Activated T-helper 9 cell treated with anti-CD3 and anti-CD28 coated beads, Interleukin-2, amount 50 U/mL, for 16 hours (primary cell): ENCODE results near the gene IFT122.

Experiments
- DNase-seq: peaks from one replicate; pipeline ENCODE4 v3.0.0-alpha.2; 2020; ENCODE audit warnings: low read depth

The IFT122 gene

GRCh38 chr3:129416415-129416814 lies 23.6 kb upstream of the IFT122 start:
- no peak for DNase-seq

- no peak for DNase-seq
These were observed 22.7 kb upstream of the IFT122 start for GRCh38 chr3:129417326-129417725.

- DNase-seq = no peak
These were observed 21.7 kb upstream of the IFT122 start for GRCh38 chr3:129418041-129418973.

- DNase-seq = no peak
These were observed 20.5 kb upstream of the IFT122 start for GRCh38 chr3:129419476-129419875.

GRCh38 chr3:129421236-129421883 lies 18.7 kb upstream of the IFT122 start:
- DNase-seq = no peak

- no peak for DNase-seq
These were observed 17.9 kb upstream of the IFT122 start for GRCh38 chr3:129421988-129422745.

GRCh38 chr3:129422897-129423296 lies 17.1 kb upstream of the IFT122 start:
- no peak for DNase-seq

GRCh38 chr3:129424185-129424841 lies 15.7 kb upstream of the IFT122 start:
- no peak for DNase-seq

GRCh38 chr3:129425213-129425612 lies 14.8 kb upstream of the IFT122 start:
- no peak for DNase-seq

GRCh38 chr3:129425619-129426018 lies 14.4 kb upstream of the IFT122 start:
- no peak for DNase-seq

- no peak for DNase-seq
These were observed 12.0 kb upstream of the IFT122 start for GRCh38 chr3:129428007-129428375.

GRCh38 chr3:129428376-129429079 lies 11.5 kb upstream of the IFT122 start, which contains the start of gene EFCAB12:
TSS of gene EFCAB12 (minus strand) at chr3:129428636. CDS start at chr3:129428488, 148 bp downstream.
- peak; percentile 81 for DNase-seq

- DNase-seq = no peak
These were observed 11.0 kb upstream of the IFT122 start for GRCh38 chr3:129429080-129429451.

- DNase-seq = no peak
These were observed 10.4 kb upstream of the IFT122 start for GRCh38 chr3:129429602-129430001.

GRCh38 chr3:129432036-129432435 lies 8.0 kb upstream of the IFT122 start:
- no peak for DNase-seq

- no peak for DNase-seq
These were observed 7.4 kb upstream of the IFT122 start for GRCh38 chr3:129432671-129433070.

GRCh38 chr3:129433565-129433964 lies 6.5 kb upstream of the IFT122 start:
- DNase-seq = no peak

- no peak for DNase-seq
These were observed 5.9 kb upstream of the IFT122 start for GRCh38 chr3:129434140-129434539.

GRCh38 chr3:129435367-129435766 lies 4.7 kb upstream of the IFT122 start:
- DNase-seq = no peak

GRCh38 chr3:129439226-129439816 lies 703 bp upstream of the IFT122 start:
- peak; percentile 22 for DNase-seq

GRCh38 chr3:129440618-129441190 lies 680 bp downstream of the IFT122 start:
- no peak for DNase-seq
